Peyer's patch (tissue), 4 donors: ENCODE measurements around the gene FOXP2.

ENCODE experiments used
- POLR2A ChIP-seq, 2 donors: fragments of 450-650 bp; IDR thresholded peaks; one replicate each; pipeline ENCODE4 v1.5.1; 2017; ENCODE audit warnings: antibody characterized with exemption in 2 of 2, mild to moderate bottlenecking in 2 of 2, moderate library complexity in 2 of 2
- TF ChIP-seq, protein P1 (sequence below), 6 experiments: fragments of 450-650 bp in 4 of 6; fragments of 200-600 bp in 2 of 6; sonication (generic) in 1 of 6; IDR thresholded peaks; one replicate each; pipeline ENCODE4 v1.5.1; 2017 to 2019; ENCODE audit warnings: antibody characterized with exemption in 6 of 6, mild to moderate bottlenecking in 3 of 6, moderate library complexity in 1 of 6

DNA sequence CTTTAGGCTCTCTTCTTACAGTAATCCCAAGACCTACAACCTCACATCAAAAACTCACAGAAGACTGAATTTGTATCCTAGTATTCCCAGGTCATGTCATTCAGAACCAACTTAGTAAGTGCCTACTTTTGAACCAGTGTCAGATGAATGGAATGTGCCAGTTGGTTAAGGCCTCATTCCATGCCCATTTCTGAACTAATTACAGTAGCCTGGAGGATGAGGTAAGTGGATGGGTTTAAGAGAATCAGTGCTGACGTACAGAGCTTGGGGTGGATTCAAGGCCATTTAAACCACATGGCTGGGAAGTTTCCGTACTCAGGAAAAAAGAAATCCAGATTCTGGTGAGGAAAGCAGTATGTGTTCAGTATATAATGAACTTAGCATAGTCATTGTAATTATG lies 21.9 kb upstream of the FOXP2 start:
- TF ChIP-seq, protein P1, sequence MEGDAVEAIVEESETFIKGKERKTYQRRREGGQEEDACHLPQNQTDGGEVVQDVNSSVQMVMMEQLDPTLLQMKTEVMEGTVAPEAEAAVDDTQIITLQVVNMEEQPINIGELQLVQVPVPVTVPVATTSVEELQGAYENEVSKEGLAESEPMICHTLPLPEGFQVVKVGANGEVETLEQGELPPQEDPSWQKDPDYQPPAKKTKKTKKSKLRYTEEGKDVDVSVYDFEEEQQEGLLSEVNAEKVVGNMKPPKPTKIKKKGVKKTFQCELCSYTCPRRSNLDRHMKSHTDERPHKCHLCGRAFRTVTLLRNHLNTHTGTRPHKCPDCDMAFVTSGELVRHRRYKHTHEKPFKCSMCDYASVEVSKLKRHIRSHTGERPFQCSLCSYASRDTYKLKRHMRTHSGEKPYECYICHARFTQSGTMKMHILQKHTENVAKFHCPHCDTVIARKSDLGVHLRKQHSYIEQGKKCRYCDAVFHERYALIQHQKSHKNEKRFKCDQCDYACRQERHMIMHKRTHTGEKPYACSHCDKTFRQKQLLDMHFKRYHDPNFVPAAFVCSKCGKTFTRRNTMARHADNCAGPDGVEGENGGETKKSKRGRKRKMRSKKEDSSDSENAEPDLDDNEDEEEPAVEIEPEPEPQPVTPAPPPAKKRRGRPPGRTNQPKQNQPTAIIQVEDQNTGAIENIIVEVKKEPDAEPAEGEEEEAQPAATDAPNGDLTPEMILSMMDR (IDR thresholded peaks at IDR 0.05) = no peak
- TF ChIP-seq POLR2A (IDR thresholded peaks at IDR 0.05) = no peak
